Stimulated activated CD4-positive, alpha-beta T cell treated with anti-CD3 and anti-CD28 coated beads, Interleukin-4, amount 100 ng/mL, for 1 hour (primary cell): ENCODE measurements around the gene DNAAF2.
"Not testable (repeated sequence)": the region's sequence is repeated elsewhere in the genome, so short reads cannot be mapped to it uniquely, and the experiment has no call there.

Experiments used
- DNase-seq: peaks from one replicate; pipeline ENCODE4 v3.0.0-alpha.2; 2020

Gene DNAAF2

DNA sequence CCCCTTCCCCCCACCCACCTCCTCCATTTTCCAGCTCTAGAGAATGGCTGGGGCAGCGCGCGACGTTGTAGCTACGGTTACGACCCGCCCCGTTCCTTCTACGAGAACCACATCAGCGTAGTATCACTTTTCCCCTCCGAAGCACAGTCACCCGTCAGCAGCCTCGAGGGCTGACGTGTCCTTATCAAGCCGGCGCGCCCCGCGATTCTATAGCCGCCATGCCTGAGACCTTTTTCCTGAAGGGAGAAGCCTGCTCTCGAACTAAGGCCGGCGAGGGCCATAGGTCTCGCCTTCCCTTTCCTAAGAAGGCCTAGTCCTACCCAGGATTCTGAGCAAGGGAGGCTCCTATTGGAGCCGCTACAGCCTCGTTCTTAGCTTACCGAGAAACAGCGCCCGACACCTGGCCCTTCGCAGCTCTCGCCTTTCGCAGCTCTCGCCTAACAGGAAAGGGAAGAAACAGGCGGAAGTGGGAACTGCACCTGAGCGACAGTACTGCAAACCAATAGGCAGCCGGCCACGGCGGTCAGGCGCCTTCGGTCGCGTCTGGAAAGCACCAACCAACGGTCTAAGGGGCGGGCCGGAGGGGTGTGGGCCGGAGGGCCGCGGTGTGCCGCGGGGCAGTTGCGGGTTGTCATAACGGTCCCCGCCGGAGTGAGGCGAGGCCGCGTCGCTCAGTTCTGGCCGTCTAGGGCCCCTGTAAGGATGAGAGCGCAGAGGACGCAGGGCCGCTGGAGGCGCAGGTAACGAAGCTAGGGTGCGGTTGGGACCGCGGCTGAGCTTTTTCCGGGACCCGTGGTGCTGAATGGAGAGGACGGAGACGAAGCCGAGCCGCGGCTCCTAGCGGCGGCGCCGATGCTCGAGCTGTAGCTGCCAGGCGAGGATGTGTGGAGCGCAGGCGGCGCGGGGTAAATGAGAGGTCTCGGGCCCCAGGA lies 14.6 kb downstream of the DNAAF2 start, which contains the start of the genes MGAT2 and RPL36AL:
MGAT2 (plus strand) TSS at position 618 of the 932 bp plus-strand sequence. CDS start 470 bp downstream, outside the sequence.
RPL36AL (minus strand) TSS at position 445 of the 932 bp plus-strand sequence. CDS start 1,522 bp downstream, outside the sequence.
- DNase-seq = peak; percentile 94

DNA sequence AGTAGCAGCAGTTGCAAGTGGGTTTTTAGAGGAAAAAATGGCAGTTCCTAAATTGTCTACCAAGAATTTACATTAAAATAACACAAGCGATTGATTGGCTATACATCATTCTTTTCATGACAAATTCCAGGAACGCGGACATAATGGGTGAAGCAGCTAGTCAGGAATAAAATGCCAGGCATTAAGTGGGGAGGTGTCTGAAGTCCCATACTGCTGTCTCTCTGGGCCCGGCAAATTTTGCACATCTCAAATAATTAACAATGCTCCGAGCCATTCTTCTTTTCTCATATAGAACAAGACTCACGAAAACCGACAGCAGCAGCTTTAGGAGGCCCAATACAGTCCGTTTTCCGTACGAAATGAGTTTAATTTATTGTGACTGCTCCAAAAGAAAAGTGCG lies 15.3 kb downstream of the DNAAF2 start:
- DNase-seq = no peak

DNA sequence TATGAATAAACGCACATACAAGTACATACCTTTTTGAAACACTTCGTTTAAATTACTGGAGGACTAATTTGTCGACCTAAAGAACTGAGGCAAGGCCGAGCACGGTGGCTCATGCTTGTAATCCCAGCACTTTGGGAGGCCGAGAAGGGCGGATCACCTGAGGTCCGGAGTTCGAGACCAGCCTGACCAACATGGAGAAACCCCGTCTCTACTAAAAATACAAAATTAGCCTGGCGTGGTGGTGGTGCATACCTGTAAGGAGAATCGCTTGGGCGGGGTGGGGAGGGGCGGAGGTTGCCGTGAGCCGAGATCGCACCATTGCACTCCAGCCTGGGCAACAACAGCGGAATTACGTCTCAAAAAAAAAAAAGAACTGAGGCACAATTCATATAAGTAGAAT lies 15.8 kb downstream of the DNAAF2 start:
- DNase-seq = not testable (repeated sequence)

DNA sequence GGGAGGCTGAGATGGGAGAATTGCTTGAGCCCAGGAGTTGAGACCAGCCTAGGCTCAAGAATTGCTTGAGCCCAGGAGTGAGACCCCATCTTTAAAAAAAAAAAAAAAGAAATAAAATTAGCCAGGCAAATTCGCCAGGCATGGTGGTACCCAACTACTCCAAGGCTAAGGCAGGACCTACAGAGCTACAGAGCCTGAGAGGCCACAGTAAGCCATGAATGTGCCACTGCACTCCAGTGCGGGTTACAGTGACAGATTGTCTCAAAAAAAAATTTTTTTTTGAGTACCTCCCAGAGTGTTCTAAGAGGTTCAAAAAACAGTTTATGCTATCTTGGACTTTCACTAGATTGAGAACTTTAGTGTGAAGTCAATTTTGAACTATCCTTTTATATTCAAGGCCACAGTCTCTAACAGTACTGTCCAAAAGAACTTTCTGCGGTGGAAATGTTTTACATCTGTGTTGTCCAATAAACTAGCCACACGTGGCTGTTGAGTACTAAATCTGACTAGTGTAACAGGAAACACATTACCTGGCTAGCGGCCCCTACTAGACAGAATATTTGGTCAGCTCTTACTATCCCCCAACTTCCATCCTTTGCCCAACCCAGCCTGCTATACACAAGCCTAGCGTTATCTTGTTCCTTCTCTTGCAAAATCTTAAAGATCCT lies 17.1 kb downstream of the DNAAF2 start:
- DNase-seq = no peak

DNA sequence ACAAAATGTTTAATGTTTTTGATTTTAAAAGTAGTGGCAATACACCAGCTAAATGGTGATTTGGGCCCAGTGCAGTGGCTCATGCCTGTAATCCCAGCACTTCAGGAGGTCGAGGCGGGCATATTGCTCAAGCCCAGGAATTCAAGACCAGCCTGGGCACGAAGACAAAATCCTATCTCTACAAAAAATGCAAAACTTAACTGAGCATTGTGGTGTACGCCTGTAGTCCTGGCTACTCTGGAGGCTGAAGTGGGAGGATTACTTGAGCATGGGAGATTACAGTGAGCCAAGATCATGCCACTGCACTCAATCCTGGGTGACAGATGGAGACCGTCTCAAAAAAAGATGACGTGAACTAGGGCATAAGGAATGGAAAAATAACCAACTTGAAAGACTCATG lies 19.3 kb downstream of the DNAAF2 start:
- DNase-seq = no peak

DNA sequence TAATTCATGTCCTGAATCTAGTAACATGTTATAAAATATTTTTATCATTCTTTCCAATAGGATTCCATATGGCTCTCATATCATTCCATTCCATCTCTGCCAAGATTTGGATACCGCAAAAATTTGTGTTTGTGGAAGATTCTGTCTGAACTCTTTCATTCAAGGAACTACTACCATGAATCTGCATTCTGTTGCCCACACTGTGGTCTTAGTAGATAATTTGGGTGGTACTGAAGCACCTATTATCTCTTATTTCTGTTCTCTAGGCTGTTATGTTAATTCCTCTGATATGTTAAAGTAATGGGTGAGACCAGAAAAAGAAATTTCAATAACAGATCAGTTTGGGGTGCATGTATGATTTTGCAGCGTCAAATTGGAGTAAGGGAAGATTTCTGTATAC lies 20.8 kb downstream of the DNAAF2 start:
- DNase-seq = no peak

DNA sequence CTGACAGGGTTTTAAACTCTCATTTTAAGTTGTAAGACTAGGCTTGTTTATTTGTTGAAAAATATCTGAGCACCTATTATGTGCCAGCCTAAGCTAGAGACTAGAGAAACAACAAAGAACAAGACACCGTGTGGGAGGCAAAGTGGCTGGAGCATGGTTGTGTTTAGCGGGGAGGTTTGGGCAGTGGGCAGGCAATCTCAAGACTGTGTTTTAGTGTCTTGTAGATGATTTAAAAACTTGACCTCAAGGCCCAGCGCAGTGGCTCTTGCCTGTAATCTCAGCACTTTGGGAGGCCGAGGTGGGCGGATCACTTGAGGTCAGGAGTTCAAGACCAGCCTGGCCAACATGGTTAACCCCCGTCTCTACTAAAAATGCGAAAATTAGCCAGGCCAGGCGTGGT lies 22.4 kb downstream of the DNAAF2 start:
- DNase-seq = no peak

DNA sequence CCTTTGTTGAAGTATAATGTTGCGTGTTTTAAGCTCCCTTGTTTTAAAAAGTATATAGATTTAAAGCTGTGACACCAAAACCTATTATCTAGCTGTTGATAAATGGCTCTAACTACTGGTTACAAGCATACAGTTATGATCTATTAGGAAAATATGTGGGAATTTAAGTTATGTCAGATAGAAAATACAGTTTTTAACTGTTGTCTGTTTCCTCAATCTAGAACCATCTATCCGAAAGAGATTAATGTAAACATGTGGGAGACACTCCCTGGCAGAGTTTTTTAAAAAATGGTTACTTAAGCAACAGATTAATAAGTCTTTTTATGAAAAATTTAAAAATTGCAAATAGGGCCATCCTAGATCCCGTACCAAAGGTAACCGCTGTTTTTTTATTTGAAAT lies 22.8 kb downstream of the DNAAF2 start:
- no peak for DNase-seq

DNA sequence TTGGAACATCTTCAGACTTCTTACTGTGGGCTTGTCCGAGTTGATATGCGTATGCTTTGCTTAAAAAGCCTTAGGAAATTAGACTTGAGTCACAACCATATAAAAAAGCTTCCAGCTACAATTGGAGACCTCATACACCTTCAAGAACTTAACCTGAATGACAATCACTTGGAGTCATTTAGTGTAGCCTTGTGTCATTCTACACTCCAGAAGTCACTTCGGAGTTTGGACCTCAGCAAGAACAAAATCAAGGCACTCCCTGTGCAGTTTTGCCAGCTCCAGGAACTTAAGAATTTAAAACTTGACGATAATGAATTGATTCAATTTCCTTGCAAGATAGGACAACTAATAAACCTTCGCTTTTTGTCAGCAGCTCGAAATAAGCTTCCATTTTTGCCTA lies 27.5 kb downstream of the DNAAF2 start:
- no peak for DNase-seq

DNA sequence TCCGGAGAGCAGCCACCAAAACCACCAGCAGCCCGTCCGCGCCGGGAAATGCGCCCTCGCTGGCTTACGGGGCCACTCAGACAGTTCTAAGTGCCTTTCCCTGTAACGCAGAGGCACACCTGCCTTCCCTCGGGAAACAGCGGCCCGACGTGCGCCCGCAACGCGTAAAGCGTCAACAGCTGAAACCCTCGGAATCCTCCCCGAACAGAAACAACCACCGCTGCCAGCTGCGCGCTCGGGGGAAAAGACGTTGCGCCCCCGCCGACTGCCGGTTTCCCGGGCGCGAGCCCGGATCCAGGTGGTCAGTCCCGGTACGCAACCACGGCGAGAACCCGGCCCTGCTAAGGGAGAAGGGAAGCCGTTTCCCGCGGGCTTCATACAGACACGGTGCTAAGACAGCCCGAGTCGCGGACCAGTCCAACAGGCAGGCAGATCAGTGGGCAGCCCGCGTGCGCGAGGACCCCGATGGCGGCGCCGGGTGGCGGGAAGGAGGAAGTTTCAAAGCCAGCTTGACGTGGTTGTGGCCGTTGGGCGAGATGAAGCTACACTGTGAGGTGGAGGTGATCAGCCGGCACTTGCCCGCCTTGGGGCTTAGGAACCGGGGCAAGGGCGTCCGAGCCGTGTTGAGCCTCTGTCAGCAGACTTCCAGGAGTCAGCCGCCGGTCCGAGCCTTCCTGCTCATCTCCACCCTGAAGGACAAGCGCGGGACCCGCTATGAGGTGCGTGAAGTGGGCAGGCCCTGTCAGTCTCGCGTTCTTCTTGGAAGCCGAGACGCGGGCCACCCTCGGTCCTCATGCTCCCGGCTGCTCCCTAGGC lies 36.4 kb downstream of the DNAAF2 start, which contains the start of gene LRR1:
LRR1 (plus strand) TSS at position 456 of the 816 bp plus-strand sequence; CDS start at position 537, 81 bp downstream.
- peak; percentile 86 for DNase-seq

DNA sequence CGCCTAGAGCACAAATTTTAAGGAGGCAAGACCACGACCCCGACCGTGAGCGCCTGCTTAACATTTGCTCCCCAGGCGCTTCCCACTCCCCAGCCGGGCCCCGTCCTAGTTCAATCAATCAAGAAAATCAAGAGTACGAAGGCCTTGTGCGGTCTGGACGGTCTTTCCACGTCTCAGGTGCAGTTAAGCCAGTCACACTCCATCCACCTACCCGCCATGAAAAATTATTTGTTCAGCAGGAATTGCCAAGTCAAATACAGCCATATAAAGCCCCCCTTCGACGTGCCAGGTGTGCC lies 36.9 kb downstream of the DNAAF2 start:
- DNase-seq = peak; percentile 20

DNA sequence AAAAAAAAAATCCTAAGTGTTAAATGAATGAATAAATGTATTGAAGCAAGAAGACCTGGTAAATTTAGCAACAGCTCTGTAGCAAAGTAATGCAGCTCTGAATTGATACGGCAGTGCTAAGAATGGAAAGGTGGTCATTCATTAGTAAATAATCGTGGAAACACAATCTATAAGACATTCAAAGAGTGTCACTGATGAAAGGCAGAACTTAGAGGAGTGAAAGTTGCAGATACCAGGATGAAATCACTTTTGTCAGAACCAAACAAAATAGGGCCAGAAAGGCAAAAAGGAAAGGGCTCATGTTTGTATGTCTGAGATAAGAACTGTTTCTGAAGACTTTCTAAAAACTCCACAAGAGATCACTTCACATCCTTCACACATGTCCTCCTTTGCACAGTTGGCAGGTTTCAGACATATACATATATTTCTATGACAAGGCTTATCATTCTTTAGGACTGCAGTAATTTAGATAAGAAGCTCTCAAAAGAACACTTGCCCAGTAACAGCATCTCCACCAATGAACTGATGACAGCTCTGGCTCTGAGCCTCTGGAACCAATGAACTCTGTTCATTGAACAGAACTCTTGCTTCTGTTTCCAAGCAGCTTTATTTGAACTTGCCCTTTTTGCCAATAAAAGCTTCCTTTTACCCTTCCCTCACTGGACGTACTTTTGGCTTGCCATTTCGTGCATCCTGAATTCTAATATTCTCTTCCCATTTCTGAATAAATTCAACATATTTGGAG lies 40.5 kb downstream of the DNAAF2 start:
- no peak for DNase-seq

DNA sequence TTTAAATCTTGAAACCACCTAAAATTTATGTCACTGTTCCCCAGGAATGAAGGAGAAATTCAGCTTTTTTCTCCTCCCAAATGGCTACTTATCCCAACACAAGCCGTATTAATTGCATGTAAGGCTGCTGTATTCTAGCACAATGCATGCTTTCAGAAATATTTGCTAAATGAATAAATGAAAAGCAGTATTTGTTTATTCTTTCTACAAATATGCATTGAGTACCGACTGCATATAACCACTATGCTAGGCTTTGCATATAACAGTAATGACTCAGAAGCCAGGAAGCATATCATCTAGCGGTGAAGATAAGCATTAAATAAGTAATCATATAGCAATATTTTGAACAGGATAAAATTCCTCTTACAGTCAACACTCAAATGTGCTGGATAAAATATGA lies 42.0 kb downstream of the DNAAF2 start:
- no peak for DNase-seq

DNA sequence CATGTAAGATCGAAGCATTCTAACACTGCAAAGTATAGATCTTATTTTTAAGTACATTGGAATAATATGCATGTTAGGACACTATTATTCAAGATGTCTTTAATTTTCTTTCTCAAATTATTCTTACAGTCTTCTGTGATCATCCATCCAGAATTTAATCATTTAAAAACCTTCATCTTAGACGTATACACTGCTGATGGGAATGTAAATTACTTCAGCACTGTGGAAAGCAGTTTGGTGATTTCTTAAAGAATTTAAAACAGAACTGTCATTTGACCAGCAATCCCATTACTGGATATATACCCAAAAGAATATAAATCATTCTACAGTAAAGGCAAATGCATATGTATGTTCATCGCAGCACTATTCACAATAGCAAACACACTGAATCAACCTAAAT lies 45.7 kb downstream of the DNAAF2 start:
- DNase-seq = no peak

DNA sequence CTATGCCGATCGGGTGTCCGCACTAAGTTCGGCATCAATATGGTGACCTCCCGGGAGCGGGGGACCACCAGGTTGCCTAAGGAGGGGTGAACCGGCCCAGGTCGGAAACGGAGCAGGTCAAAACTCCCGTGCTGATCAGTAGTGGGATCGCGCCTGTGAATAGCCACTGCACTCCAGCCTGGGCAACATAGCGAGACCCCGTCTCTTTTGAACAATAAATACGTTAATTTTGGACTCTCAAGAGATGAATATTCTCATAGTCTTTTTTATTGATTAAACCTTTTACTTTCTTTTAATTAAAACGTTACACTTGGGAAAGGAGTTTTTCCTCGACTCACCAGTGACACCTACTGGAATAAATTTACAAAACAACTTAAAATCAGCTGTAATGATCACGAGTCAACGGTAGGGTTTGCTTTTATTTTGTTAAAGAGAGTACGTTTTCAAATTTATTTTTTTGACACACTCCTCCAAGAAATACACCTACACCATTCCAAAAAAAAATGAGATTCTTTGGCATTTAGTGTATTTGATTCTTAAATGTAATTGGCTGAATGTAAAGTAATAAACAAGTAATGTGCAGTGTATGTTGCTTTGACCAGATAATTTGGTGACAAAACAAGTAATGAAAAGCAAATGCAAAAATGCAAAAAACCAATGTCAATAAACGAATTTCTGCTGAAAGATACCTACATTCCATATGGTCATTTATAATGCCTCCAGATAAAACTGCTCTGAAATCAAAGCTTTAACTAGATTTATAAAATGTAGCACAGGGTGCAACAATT lies 48.2 kb downstream of the DNAAF2 start:
- DNase-seq = peak; percentile 59

DNA sequence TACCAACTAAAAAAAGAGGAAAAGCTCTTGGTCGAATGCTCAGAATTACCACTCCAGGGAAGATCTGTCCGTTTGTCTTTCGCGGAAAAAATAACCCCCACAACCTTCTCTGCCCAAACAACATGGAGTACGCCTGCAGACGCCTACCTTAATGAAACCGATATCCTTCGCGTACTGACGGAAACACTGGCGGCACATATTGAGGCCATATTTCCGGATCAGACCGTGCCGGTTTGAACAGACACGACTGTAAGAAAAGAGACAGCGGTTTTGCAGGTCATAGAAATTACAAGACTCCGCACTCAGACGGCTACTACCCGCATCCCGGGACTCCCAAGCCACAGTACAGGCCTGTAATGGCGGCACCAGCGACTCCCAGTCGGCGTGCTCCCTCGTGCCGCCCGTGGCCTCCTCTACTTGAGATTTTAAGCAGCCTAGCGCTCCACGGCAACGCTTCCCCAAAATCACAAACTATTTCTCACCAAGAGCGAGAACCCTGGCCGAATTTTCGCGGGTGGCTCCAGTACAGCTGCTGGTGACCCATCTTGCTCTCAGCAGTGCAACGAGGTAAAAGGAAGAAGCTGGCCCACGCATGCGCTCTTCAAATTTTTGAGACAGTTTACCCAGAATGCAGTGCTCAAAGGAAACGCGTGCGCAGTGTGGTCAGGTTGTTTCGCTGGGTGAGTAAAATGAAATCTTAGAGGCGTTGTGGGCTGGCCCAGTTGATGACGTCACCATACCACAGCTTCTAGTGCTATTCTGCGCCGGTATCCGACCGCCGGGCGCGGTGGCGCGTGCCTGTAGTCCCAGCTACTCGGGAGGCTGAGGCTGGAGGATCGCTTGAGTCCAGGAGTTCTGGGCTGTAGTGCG lies 49.0 kb downstream of the DNAAF2 start, which contains the start of gene RPS29:
RPS29 (minus strand) TSS at position 578 of the 870 bp plus-strand sequence; CDS start at position 544, 34 bp downstream.
- peak; percentile 95 for DNase-seq

DNA sequence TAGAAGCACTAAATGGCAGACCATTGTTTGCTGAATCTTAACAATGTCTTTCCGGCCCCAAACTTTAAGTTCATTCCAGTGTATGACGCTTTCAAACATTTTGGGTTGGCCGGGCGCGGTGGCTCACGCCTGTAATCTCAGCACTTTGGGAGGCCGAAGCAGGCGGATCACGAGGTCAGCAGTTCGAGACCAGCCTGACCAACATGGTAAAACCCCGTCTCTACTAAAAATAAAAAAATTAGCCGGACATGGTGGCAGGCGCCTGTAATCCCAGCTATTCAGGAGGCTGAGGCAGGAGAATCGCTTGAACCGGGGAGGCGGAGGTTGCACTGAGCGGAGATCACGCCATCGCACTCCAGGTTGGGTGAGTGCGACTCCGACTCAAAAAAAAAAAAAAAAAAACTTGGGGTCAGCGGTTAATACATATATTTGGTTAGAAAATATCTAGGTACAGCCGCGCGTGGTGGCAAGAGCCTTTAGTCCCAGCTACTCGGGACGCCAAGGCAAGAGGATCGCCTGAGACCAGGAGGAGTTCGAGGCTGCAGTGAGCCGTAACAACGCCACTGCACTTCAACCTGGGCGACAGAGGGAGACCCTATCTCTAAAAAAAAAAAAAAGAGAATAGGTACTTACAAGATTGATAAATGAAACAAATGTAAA lies 49.9 kb downstream of the DNAAF2 start:
- peak; percentile 13 for DNase-seq

DNA sequence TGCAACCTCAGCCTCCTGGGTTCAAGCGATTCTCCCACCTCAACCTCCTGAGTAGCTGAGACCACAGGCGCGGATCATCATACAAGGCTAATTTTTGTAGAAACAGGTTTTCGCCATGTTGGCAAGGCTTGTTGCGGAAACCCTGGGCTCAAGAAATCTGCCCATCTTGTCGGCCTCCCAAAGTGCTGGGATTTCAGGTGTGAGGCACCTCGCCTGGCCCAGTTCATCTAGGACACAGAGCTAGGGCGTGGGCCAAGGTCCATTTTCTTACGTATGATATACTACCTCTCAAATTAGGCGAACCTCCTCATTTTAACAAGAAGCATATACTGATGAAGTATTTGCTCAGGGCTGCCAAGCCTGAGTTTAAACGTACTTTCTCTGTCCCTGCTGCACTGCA lies 51.0 kb downstream of the DNAAF2 start:
- no peak for DNase-seq

DNA sequence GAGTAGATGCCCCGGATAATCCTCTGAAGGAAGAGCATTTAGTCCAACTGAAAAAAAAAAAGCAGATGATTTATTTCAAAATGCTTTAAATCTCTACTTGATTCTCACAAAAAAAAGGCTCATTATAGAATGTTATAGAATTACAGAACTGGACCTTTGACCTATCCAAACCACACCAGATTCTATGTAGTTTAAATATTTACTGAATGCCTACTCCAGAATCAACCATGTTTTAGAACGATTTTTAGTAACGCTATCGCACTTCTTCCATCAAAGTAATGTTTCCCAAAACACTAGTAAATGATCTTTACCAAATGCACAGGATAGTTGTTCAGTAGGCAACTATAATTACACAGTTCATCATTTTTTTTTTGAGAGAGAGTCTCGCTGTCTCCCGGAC lies 51.4 kb downstream of the DNAAF2 start:
- DNase-seq = no peak
